Spleen (tissue), 11 donors: ENCODE data around the gene SLC7A4. TPM values are rescaled to one million over a fixed set of nuclear protein-coding genes. Genes with fewer than 3 reads are reported as not detected.

Experiments used
- DNase-seq: peaks from one replicate; pipeline ENCODE4 v3.0.0-alpha.2; 2020
- H3K27ac ChIP-seq, 8 donors: fragments of 200-600 bp; sonication (generic) in 7 of 8; 1 replicate in 4 of 8; 2 replicates in 4 of 8; pipeline versions ENCODE4 v1.5.0 to v1.8.0; 2016 to 2021; ENCODE audit warnings: inconsistent platforms in 4 of 8, mild to moderate bottlenecking in 4 of 8, moderate library complexity in 1 of 8
- H3K27me3 ChIP-seq, 7 donors: fragments of 200-600 bp; sonication (generic) in 6 of 7; replicated peaks in 1 of 7; 1 replicate in 4 of 7; 2 replicates in 3 of 7; pipeline versions ENCODE4 v1.5.0 to v1.8.0; 2016 to 2021; ENCODE audit warnings: inconsistent platforms in 3 of 7, mild to moderate bottlenecking in 1 of 7
- H3K36me3 ChIP-seq, 6 donors: fragments of 200-600 bp; sonication (generic) in 5 of 6; 1 replicate in 4 of 6; 2 replicates in 2 of 6; pipeline versions ENCODE4 v1.5.0 to v1.8.0; 2016 to 2021; ENCODE audit warnings: inconsistent platforms in 2 of 6
- H3K4me1 ChIP-seq, 6 donors: fragments of 200-600 bp; sonication (generic) in 5 of 6; 1 replicate in 3 of 6; 2 replicates in 3 of 6; pipeline versions ENCODE4 v1.5.0 to v1.8.0; 2016 to 2021; ENCODE audit warnings: inconsistent platforms in 3 of 6
- H3K4me3 ChIP-seq, 8 donors: fragments of 200-600 bp; sonication (generic) in 7 of 8; 1 replicate in 4 of 8; 2 replicates in 4 of 8; pipeline versions ENCODE4 v1.5.0 to v1.8.0; 2016 to 2021; ENCODE audit warnings: inconsistent platforms in 4 of 8, mild to moderate bottlenecking in 4 of 8, moderate library complexity in 2 of 8
- H3K9me3 ChIP-seq, 8 donors: fragments of 200-600 bp; sonication (generic) in 7 of 8; 1 replicate in 4 of 8; 2 replicates in 4 of 8; pipeline versions ENCODE4 v1.5.0 to v1.8.0; 2016 to 2021; ENCODE audit warnings: inconsistent platforms in 4 of 8
- CTCF ChIP-seq, 11 experiments: fragments of 200-600 bp in 7 of 11; fragments of 450-650 bp in 4 of 11; sonication (generic) in 4 of 11; IDR thresholded peaks in 8 of 11; conservative IDR thresholded peaks in 3 of 11; 1 replicate in 7 of 11; 2 replicates in 4 of 11; pipeline versions ENCODE4 v1.4.0 to v1.8.0; 2016 to 2021; ENCODE audit warnings: antibody characterized with exemption in 11 of 11, inconsistent platforms in 4 of 11, mild to moderate bottlenecking in 1 of 11
- POLR2A ChIP-seq, 3 donors: fragments of 450-650 bp; IDR thresholded peaks; one replicate each; pipeline ENCODE4 v1.5.1; 2017; ENCODE audit warnings: antibody characterized with exemption in 3 of 3, mild to moderate bottlenecking in 1 of 3
- POLR2AphosphoS5 ChIP-seq, 3 donors: sonication (generic); formaldehyde crosslinking; IDR thresholded peaks; one replicate each; pipeline ENCODE4 v1.5.1; 2017; ENCODE audit warnings: antibody characterized with exemption in 3 of 3
- WGBS, 5 donors: extraction: QIAGEN DNeasy Blood & Tissue Kit in 3 of 5; methylation state at CpG; one replicate each; pipeline versions ENCODE4 v1.1.5 to v1.1.7; 2013 to 2018; 5-methylcytosine and 5-hydroxymethylcytosine counted together
- intact Hi-C: fragments of 100-400 bp; cut with DNase I; formaldehyde crosslinking; loops from one replicate; pipeline ENCODE4 v1.15.0; 2023; ENCODE audit warnings: low total_unique reads
- polyA plus RNA-seq, 3 donors: library from polyadenylated mRNA; stranded (reverse); fragments of 200-250 nt; gene quantifications; one replicate each; pipeline ENCODE4 v1.2.1, GENCODE V29; 2013
- total RNA-seq, 7 donors: library from RNA; depleted of rRNA in 3 of 7; stranded (reverse); fragments of >200 nt in 3 of 7; fragmentation: NEBNext Ultra II Directional in 4 of 7; extraction: Animal tissue kit (Norgen Biotek cat#: 25700) in 4 of 7; gene quantifications; one replicate each; pipeline versions ENCODE4 v1.1.0 to v1.2.1, GENCODE V29; 2016 to 2021
- donor health status: healthy with polysubstance abuse.
- donor health status: DM: no; HTN: no; CAD: no; lungs with moderate emphysema.
- donor health status: DM: no; HTN: no; CAD: no.
- donor health status: Bipolar disorder and iron deficiency.
- donor health status: healthy.
- donor health status: DM: no; HTN: no; CAD: no.
- donor health status: DM: yes; HTN: yes; CAD: no.

SLC7A4 gene
- total and polyA plus RNA-seq, 10 donors: 0.11 to 0.95 (median 0.29) TPM; not detected in 3

GRCh38 chr22:21015466-21016006 is 16.8 kb downstream of the SLC7A4 start:
- no peaks in the 10 kb centered on the region for H3K9me3 ChIP-seq
- intact Hi-C loops: loop anchor here (10.0 kb wide), 1 partner anchor 51 kb away; the partner anchor contains the start of gene AIFM3
- TF ChIP-seq POLR2AphosphoS5 (IDR thresholded peaks at IDR 0.05) (no peak), CTCF (IDR thresholded peaks at IDR 0.05 in 8 of 11, conservative IDR thresholded peaks at IDR 0.05 in 3 of 11) (no peak), POLR2A (IDR thresholded peaks at IDR 0.05) (no peak)
- peak overlapping the region in 7 of 8 donors; percentile 29 to 85 (median 80) for H3K27ac ChIP-seq
- H3K27me3 ChIP-seq: peaks cover 0 to 12% (median 0%) of the 10 kb centered on the region in 7 donors
- H3K4me1 ChIP-seq: peaks cover 13 to 37% (median 25%) of the 10 kb centered on the region in 6 donors
- WGBS, 5 donors: 59 to 73% (median 69%) methylated on average over 10 of the region's 10 CpGs
- DNase-seq: peak; percentile 61
- H3K36me3 ChIP-seq: no peaks in the 10 kb centered on the region
- H3K4me3 ChIP-seq: peak overlapping the region in 4 of 8 donors; percentile 15 to 74 (median 50)

- TF ChIP-seq CTCF (IDR thresholded peaks at IDR 0.05 in 8 of 11, conservative IDR thresholded peaks at IDR 0.05 in 3 of 11) (no peak), POLR2AphosphoS5 (IDR thresholded peaks at IDR 0.05) (peak; percentile 62 to 74 (median 68))
- intact Hi-C loops: loop anchor here (10.0 kb wide), 1 partner anchor 50 kb away; the partner anchor contains the start of gene AIFM3
- peak within 1 kb of the TSS; percentile 39 to 85 (median 78) for H3K27ac ChIP-seq
These were observed 17.5 kb downstream of the SLC7A4 start, which contains the start of gene P2RX6 for GRCh38 chr22:21014726-21015465. Gene P2RX6, plus strand, starts transcription at chr22:21015165. Its CDS starts 10 bp downstream, at chr22:21015175.

GRCh38 chr22:21014202-21014725 is 18.1 kb downstream of the SLC7A4 start:
- no peak for TF ChIP-seq POLR2A (IDR thresholded peaks at IDR 0.05)
- peak; percentile 59 to 84 (median 79) for TF ChIP-seq POLR2AphosphoS5 (IDR thresholded peaks at IDR 0.05)
- H3K27ac ChIP-seq: peak overlapping the region in 7 of 8 donors; percentile 61 to 85 (median 80)
- H3K4me1 ChIP-seq: peaks cover 13 to 37% (median 25%) of the 10 kb centered on the region in 6 donors
- H3K9me3 ChIP-seq: no peaks in the 10 kb centered on the region
- peaks cover 0 to 12% (median 0%) of the 10 kb centered on the region in 7 donors for H3K27me3 ChIP-seq
- intact Hi-C loops: loop anchor here (10.0 kb wide), 1 partner anchor 49 kb away; the partner anchor contains the start of gene AIFM3
- H3K4me3 ChIP-seq: peak overlapping the region; percentile 32 to 74 (median 48)
- H3K36me3 ChIP-seq: no peaks in the 10 kb centered on the region
- 0 to 2% (median 1%) methylated on average over 12 to 40 of the region's 40 CpGs for WGBS, 5 donors
- DNase-seq: peak; percentile 96

More at GRCh38 chr22:21014726-21015465, 17.5 kb downstream of the SLC7A4 start, which contains the start of gene P2RX6:
- Histone ChIP-seq H3K4me3 (peak within 1 kb of the TSS; percentile 32 to 74 (median 48)), H3K27me3 (peaks cover 0 to 12% (median 0%) of the 10 kb centered on the region in 7 donors), H3K4me1 (peaks cover 13 to 37% (median 25%) of the 10 kb centered on the region in 6 donors), H3K9me3 (no peaks in the 10 kb centered on the region), H3K36me3 (no peaks in the 10 kb centered on the region)
- peak; percentile 84 for DNase-seq
- WGBS, 5 donors: 29 to 55% (median 32%) methylated on average over 12 of the region's 12 CpGs

- TF ChIP-seq CTCF (IDR thresholded peaks at IDR 0.05 in 8 of 11, conservative IDR thresholded peaks at IDR 0.05 in 3 of 11): no peak
- no peak for TF ChIP-seq POLR2A (IDR thresholded peaks at IDR 0.05)
- no peak for TF ChIP-seq POLR2AphosphoS5 (IDR thresholded peaks at IDR 0.05)
- H3K27ac ChIP-seq: peak overlapping the region; percentile 39 to 85 (median 78)
- peak overlapping the region; percentile 32 to 74 (median 48) for H3K4me3 ChIP-seq
- DNase-seq: no peak
- intact Hi-C loops: loop anchor here (10.0 kb wide), 1 partner anchor 49 kb away; the partner anchor contains the start of gene AIFM3
- 9 to 56% (median 16%) methylated on average over 5 to 24 of the region's 24 CpGs for WGBS, 5 donors
- peaks cover 0 to 3% (median 0%) of the 10 kb centered on the region in 6 donors for H3K36me3 ChIP-seq
- H3K9me3 ChIP-seq: no peaks in the 10 kb centered on the region
- peaks cover 13 to 37% (median 25%) of the 10 kb centered on the region in 6 donors for H3K4me1 ChIP-seq
- H3K27me3 ChIP-seq: peaks cover 0 to 12% (median 0%) of the 10 kb centered on the region in 7 donors
These were observed 18.6 kb downstream of the SLC7A4 start for GRCh38 chr22:21013657-21014201.
